ENCODE measurements around the gene HLA-DMB. TPM values are rescaled to one million over a fixed set of nuclear protein-coding genes. Genes with fewer than 3 reads are reported as not detected.

Gene HLA-DMB
- total RNA-seq, 4 donors from 2014 or later = 4.3 to 8.1 (median 5.6) TPM

DNA sequence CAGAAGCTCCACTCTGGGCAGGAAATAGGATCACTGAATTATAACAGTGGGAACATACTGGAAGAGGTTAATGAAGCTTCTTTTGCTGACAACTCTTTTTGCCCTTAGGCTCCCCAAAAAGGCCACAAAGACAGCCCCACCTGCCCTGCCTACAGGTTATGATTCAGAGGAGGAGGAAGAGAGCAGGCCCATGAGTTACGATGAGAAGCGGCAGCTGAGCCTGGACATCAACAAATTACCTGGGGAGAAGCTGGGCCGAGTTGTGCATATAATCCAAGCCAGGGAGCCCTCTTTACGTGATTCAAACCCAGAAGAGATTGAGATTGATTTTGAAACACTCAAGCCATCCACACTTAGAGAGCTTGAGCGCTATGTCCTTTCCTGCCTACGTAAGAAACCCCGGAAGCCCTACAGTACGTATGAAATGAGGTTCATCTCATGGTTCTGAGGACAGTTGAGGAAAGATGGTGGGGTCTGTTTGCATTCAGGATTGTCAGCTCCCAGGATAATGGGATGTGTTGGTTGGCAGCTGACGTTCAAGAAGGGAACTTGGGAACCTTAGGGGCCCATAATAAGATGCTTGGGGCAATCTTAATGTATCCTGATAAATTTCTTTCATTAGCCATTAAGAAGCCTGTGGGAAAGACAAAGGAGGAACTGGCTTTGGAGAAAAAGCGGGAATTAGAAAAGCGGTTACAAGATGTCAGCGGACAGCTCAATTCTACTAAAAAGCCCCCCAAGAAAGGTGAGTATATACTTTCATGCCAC is 39.1 kb upstream of the HLA-DMB start:
- H3K9me3 ChIP-seq = no peaks in the 10 kb centered on the region
- peaks cover 47 to 58% of the 10 kb centered on the region in 2 donors for H3K4me1 ChIP-seq
- no peak for DNase-seq
- in situ Hi-C loops (cut with MboI; ENCODE audit: low sequenced_read_pairs in 4 of 4) = loop anchor here in 3 of 4 donors (5.0 to 25.0 kb wide), 3 partner anchors 43 to 95 kb away; no protein-coding TSS in a partner anchor
- H3K27ac ChIP-seq = peak overlapping the region in 2 of 4 donors; percentile 29 to 39
- H3K27me3 ChIP-seq = no peaks in the 10 kb centered on the region
- intact Hi-C loops (cut with DNase I; ENCODE audit: low total_unique reads) = no loop called here
- no peak overlapping the region for H3K4me3 ChIP-seq
- TF ChIP-seq POLR2A (IDR thresholded peaks at IDR 0.05) = no peak
- TF ChIP-seq, protein P1, sequence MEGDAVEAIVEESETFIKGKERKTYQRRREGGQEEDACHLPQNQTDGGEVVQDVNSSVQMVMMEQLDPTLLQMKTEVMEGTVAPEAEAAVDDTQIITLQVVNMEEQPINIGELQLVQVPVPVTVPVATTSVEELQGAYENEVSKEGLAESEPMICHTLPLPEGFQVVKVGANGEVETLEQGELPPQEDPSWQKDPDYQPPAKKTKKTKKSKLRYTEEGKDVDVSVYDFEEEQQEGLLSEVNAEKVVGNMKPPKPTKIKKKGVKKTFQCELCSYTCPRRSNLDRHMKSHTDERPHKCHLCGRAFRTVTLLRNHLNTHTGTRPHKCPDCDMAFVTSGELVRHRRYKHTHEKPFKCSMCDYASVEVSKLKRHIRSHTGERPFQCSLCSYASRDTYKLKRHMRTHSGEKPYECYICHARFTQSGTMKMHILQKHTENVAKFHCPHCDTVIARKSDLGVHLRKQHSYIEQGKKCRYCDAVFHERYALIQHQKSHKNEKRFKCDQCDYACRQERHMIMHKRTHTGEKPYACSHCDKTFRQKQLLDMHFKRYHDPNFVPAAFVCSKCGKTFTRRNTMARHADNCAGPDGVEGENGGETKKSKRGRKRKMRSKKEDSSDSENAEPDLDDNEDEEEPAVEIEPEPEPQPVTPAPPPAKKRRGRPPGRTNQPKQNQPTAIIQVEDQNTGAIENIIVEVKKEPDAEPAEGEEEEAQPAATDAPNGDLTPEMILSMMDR (IDR thresholded peaks at IDR 0.05 in 4 of 5, conservative IDR thresholded peaks at IDR 0.05 in 1 of 5) = no peak
- no peak for ATAC-seq
- peaks cover 6 to 73% of the 10 kb centered on the region in 2 donors for H3K36me3 ChIP-seq

DNA sequence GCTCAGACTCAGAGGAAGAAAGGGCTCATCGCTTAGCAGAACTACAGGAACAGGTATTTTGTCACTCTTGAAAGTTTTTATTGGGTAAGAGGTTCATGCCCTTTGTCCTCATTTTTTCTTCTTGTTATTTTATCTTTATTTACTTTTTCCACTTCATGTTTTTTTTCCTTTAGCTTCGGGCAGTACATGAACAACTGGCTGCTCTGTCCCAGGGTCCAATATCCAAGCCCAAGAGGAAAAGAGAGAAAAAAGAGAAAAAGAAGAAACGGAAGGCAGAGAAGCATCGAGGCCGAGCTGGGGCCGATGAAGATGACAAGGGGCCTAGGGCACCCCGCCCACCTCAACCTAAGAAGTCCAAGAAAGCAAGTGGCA is 37.1 kb upstream of the HLA-DMB start:
- H3K27me3 ChIP-seq = no peaks in the 10 kb centered on the region
- peaks cover 50 to 62% of the 10 kb centered on the region in 2 donors for H3K4me1 ChIP-seq
- peaks cover 6 to 85% of the 10 kb centered on the region in 2 donors for H3K36me3 ChIP-seq
- peak overlapping the region in 2 of 4 donors; percentile 33 to 38 for H3K27ac ChIP-seq
- DNase-seq (no peak), ATAC-seq (no peak)
- no peaks in the 10 kb centered on the region for H3K9me3 ChIP-seq
- H3K4me3 ChIP-seq = no peak overlapping the region
- intact Hi-C loops (cut with DNase I; ENCODE audit: low total_unique reads) (no loop called here), in situ Hi-C loops (cut with MboI; ENCODE audit: low sequenced_read_pairs in 4 of 4) (loop anchor here in 2 of 4 donors (5.0 to 25.0 kb wide), 2 partner anchors 41 to 91 kb away; no protein-coding TSS in a partner anchor)
- TF ChIP-seq POLR2A (IDR thresholded peaks at IDR 0.05) = no peak
- TF ChIP-seq, protein P1 (IDR thresholded peaks at IDR 0.05 in 4 of 5, conservative IDR thresholded peaks at IDR 0.05 in 1 of 5) = no peak

DNA sequence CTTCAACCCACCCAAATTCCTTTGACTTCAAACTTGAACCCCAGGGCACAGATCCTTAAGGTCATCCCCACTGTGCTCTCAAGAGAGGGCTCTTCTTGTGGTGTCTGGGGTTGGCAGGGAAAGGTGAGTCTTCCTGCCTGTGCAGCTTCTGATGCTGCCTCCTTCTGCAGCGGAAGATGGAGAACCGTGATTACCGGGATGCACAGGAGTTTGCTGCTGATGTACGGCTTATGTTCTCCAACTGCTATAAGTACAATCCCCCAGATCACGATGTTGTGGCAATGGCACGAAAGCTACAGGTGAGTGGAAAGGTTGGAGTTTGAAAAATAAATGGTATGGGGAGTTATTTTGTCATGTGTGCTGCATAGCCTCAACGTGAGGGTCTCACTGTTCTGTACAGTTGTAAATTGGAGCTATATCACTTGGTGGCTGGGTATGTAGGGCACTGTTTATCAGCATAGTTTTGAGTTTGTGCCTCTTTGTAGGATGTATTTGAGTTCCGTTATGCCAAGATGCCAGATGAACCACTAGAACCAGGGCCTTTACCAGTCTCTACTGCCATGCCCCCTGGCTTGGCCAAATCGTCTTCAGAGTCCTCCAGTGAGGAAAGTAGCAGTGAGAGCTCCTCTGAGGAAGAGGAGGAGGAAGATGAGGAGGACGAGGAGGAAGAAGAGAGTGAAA is 36.6 kb upstream of the HLA-DMB start:
- DNase-seq (no peak), ATAC-seq (no peak)
- intact Hi-C loops (cut with DNase I; ENCODE audit: low total_unique reads) (no loop called here), in situ Hi-C loops (cut with MboI; ENCODE audit: low sequenced_read_pairs in 4 of 4) (loop anchor here in 2 of 4 donors (5.0 to 25.0 kb wide), 2 partner anchors 40 to 90 kb away; no protein-coding TSS in a partner anchor)
- TF ChIP-seq POLR2A (IDR thresholded peaks at IDR 0.05) = no peak
- TF ChIP-seq, protein P1 (IDR thresholded peaks at IDR 0.05 in 4 of 5, conservative IDR thresholded peaks at IDR 0.05 in 1 of 5) = no peak
- H3K27me3 ChIP-seq = no peaks in the 10 kb centered on the region
- peaks cover 46 to 60% of the 10 kb centered on the region in 2 donors for H3K4me1 ChIP-seq
- H3K4me3 ChIP-seq = no peak overlapping the region
- H3K36me3 ChIP-seq = peaks cover 6 to 90% of the 10 kb centered on the region in 2 donors
- peak overlapping the region in 1 of 4 donors; percentile 38 for H3K27ac ChIP-seq
- no peaks in the 10 kb centered on the region for H3K9me3 ChIP-seq

DNA sequence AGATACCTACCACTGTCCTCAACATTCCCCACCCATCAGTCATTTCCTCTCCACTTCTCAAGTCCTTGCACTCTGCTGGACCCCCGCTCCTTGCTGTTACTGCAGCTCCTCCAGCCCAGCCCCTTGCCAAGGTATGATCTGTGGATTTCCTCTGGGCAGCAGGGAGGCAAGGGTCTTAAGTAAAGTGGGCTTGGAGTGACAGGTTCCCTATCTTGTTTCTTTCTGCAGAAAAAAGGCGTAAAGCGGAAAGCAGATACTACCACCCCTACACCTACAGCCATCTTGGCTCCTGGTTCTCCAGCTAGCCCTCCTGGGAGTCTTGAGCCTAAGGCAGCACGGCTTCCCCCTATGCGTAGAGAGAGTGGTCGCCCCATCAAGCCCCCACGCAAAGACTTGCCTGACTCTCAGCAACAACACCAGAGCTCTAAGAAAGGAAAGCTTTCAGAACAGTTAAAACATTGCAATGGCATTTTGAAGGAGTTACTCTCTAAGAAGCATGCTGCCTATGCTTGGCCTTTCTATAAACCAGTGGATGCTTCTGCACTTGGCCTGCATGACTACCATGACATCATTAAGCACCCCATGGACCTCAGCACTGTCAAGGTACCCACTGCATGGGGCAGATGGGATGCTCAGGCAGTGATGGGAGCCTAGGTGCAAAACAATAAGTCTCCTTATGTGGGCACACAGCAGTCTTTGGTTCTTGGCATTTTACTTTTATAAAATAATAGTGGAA is 35.7 kb upstream of the HLA-DMB start:
- ATAC-seq (no peak), DNase-seq (no peak)
- Histone ChIP-seq H3K9me3 (no peaks in the 10 kb centered on the region), H3K4me1 (peaks cover 39 to 55% of the 10 kb centered on the region in 2 donors), H3K36me3 (peaks cover 6 to 84% of the 10 kb centered on the region in 2 donors), H3K27ac (peak overlapping the region in 1 of 4 donors; percentile 99), H3K4me3 (peak overlapping the region in 1 of 4 donors; percentile 97), H3K27me3 (no peaks in the 10 kb centered on the region)
- intact Hi-C loops (cut with DNase I; ENCODE audit: low total_unique reads) = no loop called here
- in situ Hi-C loops (cut with MboI; ENCODE audit: low sequenced_read_pairs in 4 of 4) = loop anchor here in 2 of 4 donors (5.0 to 25.0 kb wide), 2 partner anchors 39 to 89 kb away; no protein-coding TSS in a partner anchor
- no peak for TF ChIP-seq POLR2A (IDR thresholded peaks at IDR 0.05)
- TF ChIP-seq, protein P1 (IDR thresholded peaks at IDR 0.05 in 4 of 5, conservative IDR thresholded peaks at IDR 0.05 in 1 of 5) = no peak
